ENCODE data around the gene PNPLA2.

- TF ChIP-seq CTCF (conservative IDR thresholded peaks at IDR 0.05; ENCODE audit: low read depth, low read length) (no peak), EZH2 (IDR thresholded peaks at IDR 0.05; ENCODE audit: low read length, unreplicated experiment) (no peak)
Observed at GRCh38 chr11:831118-831864, 12.6 kb downstream of the PNPLA2 start.

Data from PC-3 (cell line).